ENCODE results near the gene DLG5.

Gene DLG5

DNA sequence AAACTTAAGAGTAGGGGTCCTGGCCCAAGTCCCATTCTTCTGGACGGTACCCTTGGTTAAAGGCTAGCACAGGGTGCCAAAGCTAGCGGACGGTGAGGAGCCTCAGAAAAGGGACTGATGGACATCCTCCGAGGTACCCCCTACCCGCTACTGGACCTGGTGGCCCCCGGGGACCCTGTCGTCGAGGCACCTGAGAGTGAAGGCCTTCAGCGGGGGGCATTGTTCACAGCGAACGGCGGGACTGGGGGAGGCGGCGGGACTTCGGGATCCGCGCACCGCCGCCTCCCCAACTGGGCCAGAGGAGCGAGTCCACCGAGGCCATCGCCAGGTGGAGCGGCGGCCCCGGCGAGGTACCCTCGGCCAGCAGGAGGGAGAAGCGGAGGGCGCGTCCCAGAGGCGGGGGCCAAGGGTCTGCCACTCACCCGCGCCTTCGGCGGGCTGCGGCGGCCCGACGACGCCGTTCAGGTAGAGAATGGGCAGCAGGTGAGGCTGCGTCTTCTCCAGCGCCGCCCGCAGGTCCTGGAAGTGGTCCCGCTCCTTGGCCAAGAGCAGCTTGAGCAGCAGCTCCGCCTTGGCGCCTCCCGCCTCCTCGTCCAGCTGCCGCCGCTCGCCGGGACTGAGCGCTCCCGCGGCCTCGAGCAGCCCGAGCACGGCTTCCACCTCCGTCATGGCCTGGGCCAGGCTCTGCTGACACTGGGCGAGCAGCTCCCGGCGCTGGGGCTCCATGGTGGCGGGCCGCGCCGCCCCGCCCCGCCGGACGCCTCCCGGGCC is 575 bp downstream of the DLG5 start:
- TF ChIP-seq, protein P1, sequence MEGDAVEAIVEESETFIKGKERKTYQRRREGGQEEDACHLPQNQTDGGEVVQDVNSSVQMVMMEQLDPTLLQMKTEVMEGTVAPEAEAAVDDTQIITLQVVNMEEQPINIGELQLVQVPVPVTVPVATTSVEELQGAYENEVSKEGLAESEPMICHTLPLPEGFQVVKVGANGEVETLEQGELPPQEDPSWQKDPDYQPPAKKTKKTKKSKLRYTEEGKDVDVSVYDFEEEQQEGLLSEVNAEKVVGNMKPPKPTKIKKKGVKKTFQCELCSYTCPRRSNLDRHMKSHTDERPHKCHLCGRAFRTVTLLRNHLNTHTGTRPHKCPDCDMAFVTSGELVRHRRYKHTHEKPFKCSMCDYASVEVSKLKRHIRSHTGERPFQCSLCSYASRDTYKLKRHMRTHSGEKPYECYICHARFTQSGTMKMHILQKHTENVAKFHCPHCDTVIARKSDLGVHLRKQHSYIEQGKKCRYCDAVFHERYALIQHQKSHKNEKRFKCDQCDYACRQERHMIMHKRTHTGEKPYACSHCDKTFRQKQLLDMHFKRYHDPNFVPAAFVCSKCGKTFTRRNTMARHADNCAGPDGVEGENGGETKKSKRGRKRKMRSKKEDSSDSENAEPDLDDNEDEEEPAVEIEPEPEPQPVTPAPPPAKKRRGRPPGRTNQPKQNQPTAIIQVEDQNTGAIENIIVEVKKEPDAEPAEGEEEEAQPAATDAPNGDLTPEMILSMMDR (IDR thresholded peaks at IDR 0.05; ENCODE audit: control extremely low read depth, extremely low read depth, low read depth, missing control alignments) = peak; percentile 5
- peak; percentile 56 for DNase-seq (ENCODE audit: extremely low spot score)
- POLR2A ChIA-PET = no interaction called here
- CTCF ChIA-PET = no interaction called here

GRCh38 chr10:77925410-77925794 is 1.2 kb downstream of the DLG5 start:
- POLR2A ChIA-PET = no interaction called here

DNA sequence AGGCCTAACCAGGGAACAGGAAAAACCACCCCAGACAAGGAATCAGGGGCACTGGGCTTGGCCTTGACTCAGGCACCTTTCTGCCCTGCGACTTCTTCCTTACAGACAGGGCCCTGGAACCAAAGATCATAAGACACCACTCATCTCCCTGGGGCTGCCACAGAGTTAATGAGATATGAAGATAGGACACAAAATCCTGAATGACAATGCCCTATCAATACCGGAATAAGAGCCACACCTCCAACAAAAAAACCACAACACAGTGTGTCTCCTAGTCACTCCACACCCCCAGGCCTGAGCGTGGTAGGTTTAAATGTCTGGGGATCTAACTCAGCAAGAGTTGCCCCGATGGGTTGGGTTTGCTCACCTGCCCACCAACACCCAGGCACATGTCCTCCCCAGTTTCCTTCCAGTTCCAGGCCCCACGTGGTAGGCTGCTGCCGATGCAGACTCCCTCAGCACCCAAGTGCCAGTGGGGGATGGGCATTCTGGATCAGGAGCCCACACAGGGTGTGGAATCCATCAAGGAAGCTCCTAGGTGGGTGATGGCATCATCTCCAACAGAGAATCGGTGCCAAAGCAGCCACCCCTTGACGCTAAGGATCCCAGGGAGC is 3.9 kb downstream of the DLG5 start:
- ChIA-PET POLR2A (no interaction called here), CTCF (interaction anchor here (1.0 to 1.5 kb wide), 3 partner anchors 9 to 46 kb away, joined by 3 to 4 read pairs (median 4); no protein-coding TSS in a partner anchor)
- no peak for DNase-seq (ENCODE audit: extremely low spot score)
- TF ChIP-seq, protein P1 (IDR thresholded peaks at IDR 0.05; ENCODE audit: control extremely low read depth, extremely low read depth, low read depth, missing control alignments) = no peak

More at GRCh38 chr10:77925410-77925794, 1.2 kb downstream of the DLG5 start:
- no peak for DNase-seq (ENCODE audit: extremely low spot score)
- TF ChIP-seq, protein P1 (IDR thresholded peaks at IDR 0.05; ENCODE audit: control extremely low read depth, extremely low read depth, low read depth, missing control alignments) = no peak
- CTCF ChIA-PET = no interaction called here

- POLR2A ChIA-PET = no interaction called here
These were observed 4.5 kb downstream of the DLG5 start for GRCh38 chr10:77922055-77922454.

DNA sequence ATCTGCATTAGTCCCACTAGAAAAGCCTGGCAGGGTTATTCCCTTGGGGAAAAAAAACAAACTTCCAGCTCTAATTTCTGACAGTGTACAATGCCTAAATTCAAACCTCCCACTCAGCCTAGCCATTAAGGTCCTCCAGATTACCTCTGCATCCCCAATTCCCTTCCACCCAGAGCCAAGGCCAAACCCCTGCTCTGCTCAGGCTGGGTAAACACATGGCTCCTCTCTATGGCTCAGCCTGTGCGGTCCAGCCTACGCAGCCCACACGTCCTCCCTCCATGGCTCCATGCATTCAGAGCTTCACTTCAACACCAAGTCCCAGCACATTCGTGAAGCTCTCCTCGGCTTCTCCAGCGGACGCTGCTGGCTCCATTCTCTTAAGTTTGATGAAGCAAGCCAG is 5.2 kb downstream of the DLG5 start:
- ChIA-PET CTCF (interaction anchor here (1.0 to 1.5 kb wide), 4 partner anchors 10 to 47 kb away, joined by 4 read pairs; no protein-coding TSS in a partner anchor), POLR2A (no interaction called here)
- TF ChIP-seq, protein P1 (IDR thresholded peaks at IDR 0.05; ENCODE audit: control extremely low read depth, extremely low read depth, low read depth, missing control alignments) = no peak
- DNase-seq (ENCODE audit: extremely low spot score) = no peak

More at GRCh38 chr10:77922055-77922454, 4.5 kb downstream of the DLG5 start:
- CTCF ChIA-PET = interaction anchor here (1.0 to 1.5 kb wide), 2 partner anchors 10 to 47 kb away, joined by 4 read pairs; no protein-coding TSS in a partner anchor
- TF ChIP-seq, protein P1 (IDR thresholded peaks at IDR 0.05; ENCODE audit: control extremely low read depth, extremely low read depth, low read depth, missing control alignments) = no peak
- no peak for DNase-seq (ENCODE audit: extremely low spot score)

DNA sequence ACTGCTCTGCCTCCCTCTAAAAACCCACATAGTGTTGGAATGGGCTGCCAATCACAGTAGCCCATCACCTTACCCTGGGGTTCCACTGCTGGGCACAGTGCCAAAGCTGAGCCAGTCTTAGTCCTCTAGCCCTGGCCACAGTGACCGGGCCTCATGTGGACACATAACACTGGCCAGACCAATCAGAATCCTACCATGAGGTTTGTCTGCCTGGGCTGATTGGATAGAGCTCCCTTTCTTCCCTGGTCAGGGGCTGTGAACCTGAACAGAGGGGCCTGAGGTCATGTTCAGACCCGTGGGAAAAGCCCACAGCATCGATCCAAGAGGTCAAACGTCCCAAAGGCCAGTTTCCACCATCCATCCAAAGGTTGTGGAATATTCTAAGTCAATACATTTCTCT is 6.1 kb downstream of the DLG5 start:
- CTCF ChIA-PET = interaction anchor here (1.2 to 1.5 kb wide), 2 partner anchors 9 to 14 kb away, joined by 4 read pairs; no protein-coding TSS in a partner anchor

More for the DNA sequence above, 6.1 kb downstream of the DLG5 start:
- no peak for DNase-seq (ENCODE audit: extremely low spot score)
- TF ChIP-seq, protein P1 (IDR thresholded peaks at IDR 0.05; ENCODE audit: control extremely low read depth, extremely low read depth, low read depth, missing control alignments) = no peak
- POLR2A ChIA-PET = no interaction called here
